Stimulated activated CD8-positive, alpha-beta memory T cell treated with anti-CD3 and anti-CD28 coated beads, Interleukin-12 subunit alpha, Interleukin-12 subunit beta, amount 100 ng/mL, for 24 hours (primary cell): ENCODE measurements around the gene PC.
A peak's percentile ranks its signal among the peaks of the same experiment; 100 is the strongest.

ENCODE experiments used
- DNase-seq: peaks from one replicate; pipeline ENCODE4 v3.0.0-alpha.2; 2020; ENCODE audit errors: extremely low read depth

Gene PC

DNA sequence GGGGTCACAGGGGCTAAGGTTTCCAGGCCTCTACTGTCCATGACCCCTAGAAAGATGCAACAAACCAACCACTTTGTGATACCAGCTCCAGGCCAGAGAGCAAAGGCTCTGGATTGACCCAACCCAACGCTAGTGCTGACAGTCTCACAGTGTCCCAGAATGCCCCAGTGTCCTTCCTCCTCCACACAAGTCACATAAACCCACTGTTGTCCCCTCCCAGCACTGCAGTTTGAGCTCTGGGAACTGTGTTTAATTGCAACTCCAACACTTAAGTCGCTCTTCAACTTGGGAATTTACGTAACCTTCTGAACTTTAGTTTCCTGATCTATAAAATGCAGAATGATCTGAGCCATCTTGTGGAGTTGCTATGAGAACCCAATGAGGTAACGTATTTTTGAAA lies 47.5 kb downstream of the PC start:
- DNase-seq = no peak

- no peak for DNase-seq
These were observed 48.2 kb downstream of the PC start for GRCh38 chr11:66910016-66910415.

DNA sequence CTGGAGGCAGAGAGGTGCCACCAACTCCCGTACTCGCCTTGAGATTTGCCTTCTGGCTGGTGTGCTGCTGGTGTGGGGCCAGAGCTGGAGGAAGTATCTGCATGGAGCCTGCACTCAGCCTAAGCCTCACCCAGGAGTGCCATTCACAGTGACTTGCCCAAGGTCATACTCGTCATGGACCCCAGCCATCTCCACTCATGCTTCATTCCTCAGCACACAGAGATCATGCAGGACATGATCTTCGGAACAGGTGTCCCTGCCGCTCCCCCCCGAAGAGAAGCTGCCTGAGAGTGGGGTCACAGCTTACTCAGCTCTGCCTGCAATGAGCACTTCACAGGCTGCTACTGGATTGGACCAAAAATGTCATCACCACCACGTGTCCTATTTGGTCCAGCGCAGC lies 49.0 kb downstream of the PC start:
- no peak for DNase-seq

GRCh38 chr11:66907751-66908630 lies 50.2 kb downstream of the PC start:
- DNase-seq = no peak

GRCh38 chr11:66906061-66906733 lies 52.0 kb downstream of the PC start:
- no peak for DNase-seq

- DNase-seq = no peak
These were observed 52.6 kb downstream of the PC start for GRCh38 chr11:66905631-66906030.

DNA sequence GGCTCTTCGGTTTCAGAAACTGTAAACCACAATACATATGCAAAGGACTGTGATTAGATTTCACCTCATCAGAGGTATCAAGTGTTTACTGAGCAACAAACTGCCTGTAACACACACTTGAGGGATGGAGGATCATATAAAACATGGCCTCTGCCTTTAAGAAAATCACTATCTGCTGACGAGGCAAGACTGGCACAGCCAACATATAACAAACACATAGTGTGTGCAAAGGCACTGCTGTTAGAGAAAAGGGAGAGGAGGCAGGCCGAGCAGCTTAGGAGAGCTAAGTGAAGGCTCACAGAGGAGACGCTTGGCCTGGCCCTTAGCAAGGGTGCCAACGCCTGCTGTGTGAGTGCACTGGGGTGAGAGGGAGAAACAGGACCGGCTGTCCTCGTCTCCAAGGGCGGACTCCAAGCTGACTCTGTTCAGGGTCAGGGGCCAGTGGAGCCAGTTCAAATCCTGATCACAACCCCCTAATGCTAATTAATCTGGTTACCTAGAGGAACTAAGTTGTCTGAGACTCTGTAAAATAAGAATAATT lies 53.1 kb downstream of the PC start:
- no peak for DNase-seq

GRCh38 chr11:66904561-66904960 lies 53.6 kb downstream of the PC start:
- DNase-seq = no peak

- DNase-seq = no peak
These were observed 54.1 kb downstream of the PC start for GRCh38 chr11:66904055-66904454.

DNA sequence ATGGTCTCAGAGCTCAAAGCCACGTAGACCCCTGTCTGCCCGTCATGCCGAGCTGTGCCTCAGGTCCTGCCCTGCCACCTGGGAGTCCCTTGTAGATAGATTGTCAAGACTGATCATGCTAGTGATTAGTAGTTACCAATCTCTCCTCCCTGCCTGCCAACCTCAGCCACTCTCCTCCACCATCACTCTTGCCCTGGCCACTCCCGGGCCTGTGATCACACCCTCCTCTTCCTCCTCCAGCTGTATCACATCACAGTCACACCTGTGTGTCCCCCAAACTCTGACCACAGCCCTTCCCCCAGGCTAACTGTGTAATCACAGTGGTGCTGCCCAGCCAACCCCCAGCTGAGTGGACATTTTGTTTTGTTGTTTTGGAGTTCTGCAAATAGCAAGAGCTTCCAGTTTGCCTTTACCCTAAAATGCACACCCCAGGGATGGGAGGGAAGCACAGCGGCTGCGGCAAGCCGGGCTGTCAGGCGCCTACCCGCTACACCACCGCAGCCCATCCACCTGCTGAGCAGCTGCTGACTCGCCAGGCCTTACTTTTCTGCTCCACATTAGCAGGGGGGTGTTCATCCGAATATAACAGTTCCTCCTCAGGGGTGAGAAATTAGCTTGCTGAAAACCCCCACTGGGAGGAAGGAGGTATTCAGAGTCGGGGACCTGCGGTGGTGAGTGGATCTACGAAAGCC lies 55.6 kb downstream of the PC start:
- DNase-seq = no peak

DNA sequence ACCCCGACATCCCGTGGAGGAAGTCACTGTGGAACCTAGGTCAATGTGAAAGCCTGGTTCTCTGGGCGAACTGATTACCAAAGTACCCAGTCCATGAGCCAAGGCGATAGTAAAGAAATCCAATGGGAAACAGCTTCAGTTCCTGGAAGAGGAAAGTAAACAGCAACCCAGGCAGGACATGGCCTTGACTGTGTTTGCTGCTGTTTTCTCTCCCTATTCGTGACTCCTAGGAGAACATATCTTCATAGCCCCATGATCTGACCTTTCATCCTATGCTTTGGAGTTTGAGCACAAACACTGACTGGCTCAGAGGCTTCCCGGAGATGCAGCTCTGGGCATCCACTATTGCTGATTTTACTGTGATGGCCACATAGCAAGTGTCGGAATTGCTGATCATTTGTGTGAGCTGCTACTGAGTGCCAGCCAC lies 56.2 kb downstream of the PC start:
- no peak for DNase-seq

GRCh38 chr11:66894141-66894540 lies 64.0 kb downstream of the PC start:
- DNase-seq = no peak

DNA sequence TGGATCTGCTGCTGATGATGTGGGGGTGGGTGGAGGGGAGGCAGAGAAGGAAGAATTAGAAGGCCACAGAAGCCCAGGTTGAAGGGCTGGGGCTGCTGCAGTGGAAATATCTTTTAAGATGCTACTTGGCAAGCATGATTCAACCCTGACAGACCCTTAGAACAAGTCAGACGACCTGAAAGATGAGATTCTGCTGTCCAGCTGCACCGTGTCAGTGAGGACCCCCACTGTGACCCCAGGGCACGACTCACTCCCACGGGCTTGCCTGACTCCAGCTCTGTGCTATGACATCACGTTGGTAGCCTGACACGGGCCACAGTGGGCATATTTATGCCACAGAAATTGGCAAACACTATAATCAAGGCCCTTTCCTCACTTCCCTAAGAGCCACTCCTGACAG lies 65.3 kb downstream of the PC start:
- no peak for DNase-seq

- peak; percentile 11 for DNase-seq
These were observed 66.1 kb downstream of the PC start for GRCh38 chr11:66891851-66892660.

DNA sequence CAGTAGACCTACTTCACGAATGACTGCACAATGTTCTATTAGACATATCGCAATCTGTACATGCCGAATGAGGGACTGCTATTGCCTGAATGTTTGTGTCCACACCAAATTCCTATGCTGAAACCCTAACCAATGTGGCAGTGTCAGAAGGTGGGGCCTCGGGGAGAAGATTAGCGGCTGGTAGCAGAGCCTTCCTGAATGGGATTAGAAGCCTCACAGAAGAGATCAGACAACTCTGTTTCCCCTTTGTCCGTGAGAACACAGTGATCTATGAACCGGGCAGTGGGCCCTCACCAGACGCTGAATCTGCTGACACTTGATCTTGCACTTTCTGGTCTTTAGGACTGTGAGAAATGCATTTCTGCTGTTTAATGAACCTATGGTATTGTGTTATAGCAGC lies 68.2 kb downstream of the PC start:
- DNase-seq = no peak

GRCh38 chr11:66888282-66888681 lies 69.9 kb downstream of the PC start:
- no peak for DNase-seq

DNA sequence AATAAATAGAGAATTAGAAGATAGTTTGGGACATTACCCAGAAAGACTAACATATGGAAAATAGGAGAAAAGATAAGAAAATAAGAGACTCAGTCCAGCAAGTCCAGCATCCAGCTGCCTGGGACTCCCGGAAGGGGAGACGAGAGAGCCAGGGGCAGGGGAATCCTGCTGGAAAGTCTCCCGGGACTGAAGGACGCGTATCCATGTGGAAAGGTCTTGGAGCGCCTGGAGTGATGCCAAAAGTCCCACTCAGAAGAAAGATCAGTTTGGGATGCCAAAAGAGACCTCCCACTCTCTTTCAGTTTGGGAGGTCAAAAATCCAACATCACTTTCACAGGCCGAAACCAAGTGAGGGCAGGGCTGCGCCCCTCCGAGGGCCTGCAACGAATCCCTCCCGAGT lies 70.7 kb downstream of the PC start:
- no peak for DNase-seq

GRCh38 chr11:66886671-66887221 lies 71.4 kb downstream of the PC start:
- no peak for DNase-seq

DNA sequence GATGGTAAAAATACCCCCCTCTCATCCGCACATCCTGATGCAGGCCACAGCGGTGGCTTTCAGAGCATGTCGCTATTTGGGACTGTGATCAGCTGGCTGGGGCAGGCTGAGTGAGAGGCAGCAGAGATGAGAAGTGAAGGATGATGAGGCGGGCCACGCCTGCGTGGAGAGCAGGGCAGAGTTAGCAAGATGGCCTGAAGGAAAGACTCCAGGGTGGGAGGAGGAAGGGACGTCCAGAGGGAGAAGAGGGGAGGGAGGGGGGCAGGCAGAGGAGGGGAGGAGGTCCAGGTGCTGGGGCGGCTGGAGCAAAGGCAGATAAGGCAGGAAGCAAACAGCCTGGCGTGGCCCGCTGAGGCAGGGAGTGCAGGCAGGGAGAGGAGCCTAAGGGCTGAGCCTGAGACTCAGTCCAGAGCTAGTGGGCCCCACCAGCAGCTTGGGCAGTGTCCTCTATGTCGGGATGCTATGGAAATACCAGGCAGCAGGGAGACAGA lies 72.2 kb downstream of the PC start:
- no peak for DNase-seq

GRCh38 chr11:66885469-66885868 lies 72.7 kb downstream of the PC start:
- no peak for DNase-seq

DNA sequence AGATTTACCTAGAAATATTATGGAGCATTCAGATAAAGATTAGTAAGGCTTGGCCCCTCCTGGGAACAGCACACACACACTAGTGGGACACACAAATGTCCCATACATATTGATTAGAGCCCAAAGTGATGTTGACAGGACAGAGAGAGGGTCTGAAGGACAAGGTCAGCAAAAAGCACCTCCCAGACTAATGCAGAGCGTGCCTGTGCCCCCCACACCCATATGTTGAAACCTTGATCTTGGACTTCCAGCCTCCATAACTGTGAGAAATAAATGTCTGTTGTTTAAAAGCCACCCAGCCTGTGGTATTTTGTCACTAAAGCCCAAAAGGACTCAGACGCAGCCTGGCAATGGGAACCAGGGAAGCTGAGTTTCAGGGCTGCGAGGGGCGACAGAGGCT lies 73.7 kb downstream of the PC start:
- DNase-seq = no peak
